A549 (cell line): Measurements from ENCODE around the gene MAGED1. TPM values are rescaled to one million over a fixed set of nuclear protein-coding genes. Genes with fewer than 3 reads are reported as not detected.

Source experiments
- ATAC-seq, 2 experiments: fragments of 200-7000 bp in 1 of 2; fragments of >200 bp in 1 of 2; cut with Nextera tagmentation in 1 of 2; cut with Tn5 transposase in 1 of 2; 3 replicates each; pipeline versions ENCODE4 v1.8.0 to v1.9.1; 2018 to 2020; ENCODE audit warnings: mild to moderate bottlenecking in 1 of 2, moderate library complexity in 1 of 2
- CTCF ChIA-PET: fragments of 300-600 bp; sonication (Branson Sonifier 250); formaldehyde crosslinking; extraction: SDS; loops from one replicate; lab custom pipeline; 2021; ENCODE audit warnings: antibody characterized with exemption, inconsistent platforms; lab: Yijun Ruan, JAX
- POLR2A ChIA-PET: fragments of 350-600 bp; formaldehyde crosslinking; extraction: SDS; loops from one replicate; lab custom pipeline; 2021; ENCODE audit warnings: antibody characterized with exemption, inconsistent platforms; lab: Yijun Ruan, JAX
- DNase-seq, 2 experiments: peaks; one replicate each; pipeline versions ENCODE4 v3.0.0 to v3.0.0-alpha.2; 2011 to 2016; ENCODE audit warnings: low read depth in 1 of 2, low spot score in 1 of 2
- FAIRE-seq: peaks from 2 replicates; lab custom pipeline; 2011; peaks lifted over from hg19 to GRCh38; lab: Jason Lieb, UNC
- H3K27ac ChIP-seq, 2 experiments: fragments of >200 bp; sonication (Bioruptor Twin); formaldehyde crosslinking; 3 replicates each; pipeline ENCODE4 v1.5.1; 2016 to 2017
- H3K4me1 ChIP-seq: fragments of >200 bp; sonication (Bioruptor Twin); formaldehyde crosslinking; 3 replicates; pipeline ENCODE4 v1.6.1; 2016
- H3K4me2 ChIP-seq: fragments of >200 bp; sonication (Bioruptor Twin); formaldehyde crosslinking; 3 replicates; pipeline ENCODE4 v1.6.1; 2016
- H3K4me3 ChIP-seq: fragments of >200 bp; sonication (Bioruptor Twin); formaldehyde crosslinking; 3 replicates; pipeline ENCODE4 v1.5.1; 2016
- H3K9me3 ChIP-seq: fragments of >200 bp; sonication (Bioruptor Twin); formaldehyde crosslinking; 3 replicates; pipeline ENCODE4 v1.6.1; 2016
- CEBPB ChIP-seq, 2 experiments: fragments of >200 bp in 1 of 2; sonication (Bioruptor Twin) in 1 of 2; formaldehyde crosslinking in 1 of 2; IDR thresholded peaks; 2 replicates each; pipeline ENCODE4 v1.6.1; 2012 to 2016
- EHMT2 ChIP-seq: fragments of 200-600 bp; sonication (generic); IDR thresholded peaks from 2 replicates; pipeline ENCODE4 v1.6.1; 2016; ENCODE audit warnings: antibody characterized with exemption, low read depth, mild to moderate bottlenecking, moderate library complexity
- HEYL ChIP-seq: fragments of 250-450 bp; sonication (Bioruptor Pico); IDR thresholded peaks from 2 replicates; pipeline ENCODE4 v1.8.0; 2021; ENCODE audit warnings: mild to moderate bottlenecking, moderate library complexity
- HOXB13 ChIP-seq: fragments of 250-450 bp; sonication (Bioruptor Pico); IDR thresholded peaks from 2 replicates; pipeline ENCODE4 v1.5.0; 2020; ENCODE audit warnings: low read depth, mild to moderate bottlenecking, moderate library complexity
- HOXB5 ChIP-seq: fragments of 250-450 bp; sonication (Bioruptor Pico); IDR thresholded peaks from 2 replicates; pipeline ENCODE4 v1.5.0; 2020; ENCODE audit warnings: mild to moderate bottlenecking, moderate library complexity
- JUN ChIP-seq, 2 experiments: fragments of >200 bp; sonication (Bioruptor Twin); formaldehyde crosslinking; IDR thresholded peaks; 2 replicates in 1 of 2; 3 replicates in 1 of 2; pipeline ENCODE4 v1.6.1; 2016 to 2017
- MAFK ChIP-seq: fragments of 450-650 bp; IDR thresholded peaks from 2 replicates; pipeline ENCODE4 v1.6.1; 2014; ENCODE audit not compliant: partially characterized antibody
- MYC ChIP-seq: IDR thresholded peaks from 2 replicates; pipeline ENCODE4 v1.6.1; 2012; ENCODE audit warnings: mild to moderate bottlenecking, inconsistent platforms, low read length, improper control_type of control experiment, borderline replicate concordance
- NPAS2 ChIP-seq: fragments of 250-450 bp; sonication (Bioruptor Pico); IDR thresholded peaks from 2 replicates; pipeline ENCODE4 v1.8.0; 2022; ENCODE audit warnings: mild to moderate bottlenecking, moderate library complexity, borderline replicate concordance
- POLR2AphosphoS2 ChIP-seq: conservative IDR thresholded peaks from 2 replicates; pipeline ENCODE4 v1.6.1; 2012; ENCODE audit warnings: low read length, improper control_type of control experiment, inconsistent platforms
- RAD21 ChIP-seq, 2 experiments: fragments of >200 bp in 1 of 2; sonication (Bioruptor Twin) in 1 of 2; formaldehyde crosslinking in 1 of 2; IDR thresholded peaks in 1 of 2; conservative IDR thresholded peaks in 1 of 2; 2 replicates in 1 of 2; 3 replicates in 1 of 2; pipeline ENCODE4 v1.6.1; 2012 to 2018; ENCODE audit warnings: inconsistent platforms in 1 of 2
- RARB ChIP-seq: fragments of 250-450 bp; sonication (Bioruptor Pico); IDR thresholded peaks from 2 replicates; pipeline ENCODE4 v1.8.0; 2021; ENCODE audit warnings: mild to moderate bottlenecking, moderate library complexity
- RFX5 ChIP-seq: fragments of 450-650 bp; IDR thresholded peaks from 2 replicates; pipeline ENCODE4 v1.7.1; 2014; ENCODE audit warnings: antibody characterized with exemption, mild to moderate bottlenecking, moderate library complexity
- ZFP36 ChIP-seq: fragments of 450-650 bp; IDR thresholded peaks from 2 replicates; pipeline ENCODE4 v1.6.1; 2014; ENCODE audit warnings: borderline replicate concordance; ENCODE audit not compliant: partially characterized antibody
- ZSCAN20 ChIP-seq: fragments of 250-450 bp; sonication (Bioruptor Pico); IDR thresholded peaks from 2 replicates; pipeline ENCODE4 v1.8.0; 2022; ENCODE audit warnings: mild to moderate bottlenecking, moderate library complexity
- WGBS: methylation state at CpG from one replicate; pipeline ENCODE4 v1.1.6; 2017; ENCODE audit errors: missing lambda C conversion rate; 5-methylcytosine and 5-hydroxymethylcytosine counted together
- polyA plus RNA-seq, 4 experiments: library from polyadenylated mRNA; depleted of rRNA in 3 of 4; stranded (reverse); fragments of >200 nt; fragmentation: RNase III in 1 of 4; extraction: RNeasy Plus Mini Kit Qiagen cat#74134 plus additional on column Dnase treatment in 1 of 4; gene quantifications; 2 replicates in 3 of 4; 3 replicates in 1 of 4; pipeline ENCODE4 v1.2.3, GENCODE V29; 2011 to 2017
- TF ChIP-seq, protein P1 (sequence below): fragments of 150-350 bp; IDR thresholded peaks from 2 replicates; pipeline ENCODE4 v1.6.1; 2014; ENCODE audit warnings: low read depth, mild to moderate bottlenecking, low read length
- TF ChIP-seq, protein P2 (sequence below): fragments of 250-450 bp; sonication (Bioruptor Pico); IDR thresholded peaks from 2 replicates; pipeline ENCODE4 v1.5.0; 2020; ENCODE audit warnings: low read depth, mild to moderate bottlenecking, moderate library complexity

The MAGED1 gene
- polyA plus RNA-seq, 2 of the 4 experiments (the other 2 are of a cell fraction), result 79.5 to 85.7 TPM

GRCh38 chrX:51847463-51847862 lies 46.0 kb upstream of the MAGED1 start:
- WGBS, result 92% methylated on average over 3 of the region's 3 CpGs
- ChIA-PET CTCF (no interaction called here), POLR2A (no interaction called here)
- DNase-seq (no peak), ATAC-seq (no peak), FAIRE-seq (no peak)
- H3K9me3 ChIP-seq, result peaks cover 4% of the 10 kb centered on the region
- TF ChIP-seq MAFK (no peak), POLR2AphosphoS2 (no peak), CEBPB (IDR thresholded peaks at IDR 0.05) (no peak), NPAS2 (CRISPR knock-in tag) (no peak), ZFP36 (no peak), HOXB13 (CRISPR knock-in tag) (no peak), HEYL (CRISPR knock-in tag) (no peak), EHMT2 (no peak)
- TF ChIP-seq, protein P1, sequence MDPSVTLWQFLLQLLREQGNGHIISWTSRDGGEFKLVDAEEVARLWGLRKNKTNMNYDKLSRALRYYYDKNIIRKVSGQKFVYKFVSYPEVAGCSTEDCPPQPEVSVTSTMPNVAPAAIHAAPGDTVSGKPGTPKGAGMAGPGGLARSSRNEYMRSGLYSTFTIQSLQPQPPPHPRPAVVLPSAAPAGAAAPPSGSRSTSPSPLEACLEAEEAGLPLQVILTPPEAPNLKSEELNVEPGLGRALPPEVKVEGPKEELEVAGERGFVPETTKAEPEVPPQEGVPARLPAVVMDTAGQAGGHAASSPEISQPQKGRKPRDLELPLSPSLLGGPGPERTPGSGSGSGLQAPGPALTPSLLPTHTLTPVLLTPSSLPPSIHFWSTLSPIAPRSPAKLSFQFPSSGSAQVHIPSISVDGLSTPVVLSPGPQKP, result no peak
- TF ChIP-seq, protein P2, sequence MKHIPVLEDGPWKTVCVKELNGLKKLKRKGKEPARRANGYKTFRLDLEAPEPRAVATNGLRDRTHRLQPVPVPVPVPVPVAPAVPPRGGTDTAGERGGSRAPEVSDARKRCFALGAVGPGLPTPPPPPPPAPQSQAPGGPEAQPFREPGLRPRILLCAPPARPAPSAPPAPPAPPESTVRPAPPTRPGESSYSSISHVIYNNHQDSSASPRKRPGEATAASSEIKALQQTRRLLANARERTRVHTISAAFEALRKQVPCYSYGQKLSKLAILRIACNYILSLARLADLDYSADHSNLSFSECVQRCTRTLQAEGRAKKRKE (CRISPR knock-in tag), result no peak
- H3K27ac ChIP-seq, result no peak overlapping the region
- no peaks in the 10 kb centered on the region for H3K4me1 ChIP-seq
- H3K4me3 ChIP-seq, result no peak overlapping the region
- no peak overlapping the region for H3K4me2 ChIP-seq

GRCh38 chrX:51851507-51852085 lies 41.8 kb upstream of the MAGED1 start:
- no peak overlapping the region for H3K27ac ChIP-seq
- CTCF ChIA-PET, result no interaction called here
- WGBS, result 91% methylated on average over 3 of the region's 3 CpGs
- no peak for ATAC-seq
- H3K4me3 ChIP-seq, result no peak overlapping the region
- no peaks in the 10 kb centered on the region for H3K4me1 ChIP-seq
- TF ChIP-seq POLR2AphosphoS2 (no peak), ZSCAN20 (no peak), RFX5 (no peak), HOXB5 (no peak), RARB (CRISPR knock-in tag) (no peak), JUN (IDR thresholded peaks at IDR 0.05) (no peak), MYC (no peak)
- peaks cover 12% of the 10 kb centered on the region for H3K9me3 ChIP-seq
- H3K4me2 ChIP-seq, result no peak overlapping the region
- POLR2A ChIA-PET, result no interaction called here
- no peak for FAIRE-seq
- no peak for DNase-seq

DNA sequence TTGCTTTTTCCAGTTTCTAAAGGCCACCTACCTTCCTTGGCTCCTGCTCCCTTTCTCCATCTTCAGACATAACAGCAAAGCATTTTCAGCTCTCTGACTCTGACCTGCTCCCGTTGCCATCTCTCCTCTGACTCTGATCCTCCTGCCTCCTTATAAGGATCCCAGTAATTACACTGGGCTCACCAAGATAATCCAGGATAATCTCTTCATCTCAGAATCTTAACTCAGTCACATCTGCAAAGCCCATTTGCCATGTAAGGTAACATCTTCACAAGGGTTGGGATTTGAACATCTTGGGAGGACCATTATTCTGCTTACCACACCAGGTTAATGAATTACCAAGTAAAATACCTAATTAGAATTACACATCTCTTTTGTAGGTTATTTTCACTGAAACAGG lies 41.3 kb upstream of the MAGED1 start:
- H3K4me2 ChIP-seq, result no peak overlapping the region
- ATAC-seq (no peak), FAIRE-seq (no peak), DNase-seq (no peak)
- no peaks in the 10 kb centered on the region for H3K4me1 ChIP-seq
- ChIA-PET CTCF (no interaction called here), POLR2A (no interaction called here)
- TF ChIP-seq MAFK, result no peak
- no peak overlapping the region for H3K4me3 ChIP-seq
- peaks cover 16% of the 10 kb centered on the region; the same call in 2 of the 3 replicates for H3K9me3 ChIP-seq
- no peak overlapping the region for H3K27ac ChIP-seq
- WGBS, result 88% methylated on average over 1 of the region's 1 CpG

DNA sequence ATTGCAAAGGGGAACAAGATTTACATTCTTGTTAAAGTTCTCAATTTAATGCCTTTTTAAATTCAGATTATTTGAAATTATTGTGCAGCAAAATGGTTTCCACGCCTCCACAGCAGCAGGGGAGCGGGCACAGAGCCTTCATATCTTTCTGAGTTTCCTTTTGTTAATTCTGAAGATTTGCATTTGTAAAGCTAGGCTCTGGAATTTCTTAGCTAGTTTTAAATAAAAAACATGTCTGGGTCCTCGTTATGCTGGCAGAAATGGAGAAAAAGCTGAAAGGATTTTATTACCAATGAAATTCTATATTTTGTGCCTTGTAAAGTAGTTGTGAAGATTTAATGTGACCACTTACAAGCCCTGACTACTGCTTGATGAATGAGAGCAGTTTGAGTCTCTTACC lies 40.8 kb upstream of the MAGED1 start:
- ATAC-seq (no peak), FAIRE-seq (no peak), DNase-seq (no peak)
- Histone ChIP-seq H3K4me2 (no peak overlapping the region), H3K4me1 (no peaks in the 10 kb centered on the region), H3K9me3 (peaks cover 21% of the 10 kb centered on the region; the same call in 2 of the 3 replicates), H3K27ac (no peak overlapping the region), H3K4me3 (no peak overlapping the region)
- WGBS, result 87% methylated on average over 3 of the region's 3 CpGs
- ChIA-PET POLR2A (no interaction called here), CTCF (interaction anchor here (1.0 kb wide), 1 partner anchor 9 kb away, joined by 3 read pairs; no protein-coding TSS in a partner anchor)
- TF ChIP-seq RAD21 (conservative IDR thresholded peaks at IDR 0.05 in 1 of 2, IDR thresholded peaks at IDR 0.05 in 1 of 2), result no peak
- TF ChIP-seq MYC, result no peak
